ENCODE measurements around the gene DNAH8. TPM values are rescaled to one million over a fixed set of nuclear protein-coding genes. Genes with fewer than 3 reads are reported as not detected.

DNAH8 gene
- total RNA-seq, 1 experiment from 2014 or later = 0.15 TPM

GRCh38 chr6:38824243-38824894 lies 109.3 kb downstream of the DNAH8 start:
- intact Hi-C loops (cut with micrococcal nuclease) = no loop called here
- Histone ChIP-seq H3K4me1 (ENCODE audit: insufficient read depth, low read length) (no peaks in the 10 kb centered on the region), H3K9me2 (replicated peaks; ENCODE audit: low read length) (no peaks in the 10 kb centered on the region), H3K36me3 (ENCODE audit: low read depth, low read length) (no peaks in the 10 kb centered on the region), H3K79me2 (ENCODE audit: low read length) (no peaks in the 10 kb centered on the region), H3K9ac (ENCODE audit: low read length) (no peak overlapping the region), H3F3A (ENCODE audit: low read length, unreplicated experiment) (no peaks in the 10 kb centered on the region), H3K27me3 (ENCODE audit: low read length) (peaks cover 9% of the 10 kb centered on the region), H3K9me3 (ENCODE audit: low read length) (no peaks in the 10 kb centered on the region), H4K20me1 (ENCODE audit: low read length) (no peaks in the 10 kb centered on the region), H3K27ac (ENCODE audit: low read length) (no peak overlapping the region), H2AFZ (ENCODE audit: low read length) (no peak overlapping the region), H3K4me3 (ENCODE audit: low read length) (no peak overlapping the region), H3K4me2 (ENCODE audit: low read length) (no peak overlapping the region)
- CTCF ChIA-PET = no interaction called here
- TF ChIP-seq CTCF (conservative IDR thresholded peaks at IDR 0.05; ENCODE audit: low read depth, low read length) = no peak
- ATAC-seq (no peak), DNase-seq (no peak)
- BruUV-seq (replicated peaks) = no TSS peak
- POLR2A ChIA-PET (ENCODE audit: unreplicated experiment) = no interaction called here

GRCh38 chr6:38827024-38827423 lies 111.9 kb downstream of the DNAH8 start:
- Histone ChIP-seq H3K79me2 (ENCODE audit: low read length) (no peaks in the 10 kb centered on the region), H4K20me1 (ENCODE audit: low read length) (no peaks in the 10 kb centered on the region), H3F3A (ENCODE audit: low read length, unreplicated experiment) (no peaks in the 10 kb centered on the region), H3K27ac (ENCODE audit: low read length) (no peak overlapping the region), H3K36me3 (ENCODE audit: low read depth, low read length) (no peaks in the 10 kb centered on the region), H2AFZ (ENCODE audit: low read length) (no peak overlapping the region), H3K4me2 (ENCODE audit: low read length) (no peak overlapping the region), H3K9me2 (replicated peaks; ENCODE audit: low read length) (no peaks in the 10 kb centered on the region), H3K27me3 (ENCODE audit: low read length) (no peaks in the 10 kb centered on the region; the same call in 1 of the 2 replicates), H3K4me1 (ENCODE audit: insufficient read depth, low read length) (no peaks in the 10 kb centered on the region), H3K9ac (ENCODE audit: low read length) (no peak overlapping the region), H3K9me3 (ENCODE audit: low read length) (no peaks in the 10 kb centered on the region), H3K4me3 (ENCODE audit: low read length) (no peak overlapping the region)
- intact Hi-C loops (cut with micrococcal nuclease) = no loop called here
- ChIA-PET POLR2A (ENCODE audit: unreplicated experiment) (no interaction called here), CTCF (no interaction called here)
- DNase-seq (no peak), ATAC-seq (no peak)
- BruUV-seq (replicated peaks) = no TSS peak
- TF ChIP-seq EZH2phosphoT487 (IDR thresholded peaks at IDR 0.05; ENCODE audit: borderline replicate concordance, low read length) = no peak
- no peak for TF ChIP-seq CTCF (conservative IDR thresholded peaks at IDR 0.05; ENCODE audit: low read depth, low read length)
- no peak for TF ChIP-seq EZH2 (IDR thresholded peaks at IDR 0.05; ENCODE audit: low read length, unreplicated experiment)

- H3K9me2 ChIP-seq (replicated peaks; ENCODE audit: low read length) = no peaks in the 10 kb centered on the region
- no peaks in the 10 kb centered on the region for H3K9me3 ChIP-seq (ENCODE audit: low read length)
- H3K27me3 ChIP-seq (ENCODE audit: low read length) = no peaks in the 10 kb centered on the region; the same call in 1 of the 2 replicates
These were observed 116.8 kb downstream of the DNAH8 start for GRCh38 chr6:38831865-38832264.

More at GRCh38 chr6:38831865-38832264, 116.8 kb downstream of the DNAH8 start:
- no peaks in the 10 kb centered on the region for H3F3A ChIP-seq (ENCODE audit: low read length, unreplicated experiment)
- BruUV-seq (replicated peaks) = no TSS peak
- no peak overlapping the region for H3K27ac ChIP-seq (ENCODE audit: low read length)
- TF ChIP-seq EZH2phosphoT487 (IDR thresholded peaks at IDR 0.05; ENCODE audit: borderline replicate concordance, low read length) (no peak), CTCF (conservative IDR thresholded peaks at IDR 0.05; ENCODE audit: low read depth, low read length) (no peak), EZH2 (IDR thresholded peaks at IDR 0.05; ENCODE audit: low read length, unreplicated experiment) (no peak)
- H2AFZ ChIP-seq (ENCODE audit: low read length) = no peak overlapping the region
- ChIA-PET POLR2A (ENCODE audit: unreplicated experiment) (no interaction called here), CTCF (no interaction called here)
- no peaks in the 10 kb centered on the region for H4K20me1 ChIP-seq (ENCODE audit: low read length)
- H3K79me2 ChIP-seq (ENCODE audit: low read length) = no peaks in the 10 kb centered on the region
- no peak for DNase-seq
- no peak overlapping the region for H3K4me3 ChIP-seq (ENCODE audit: low read length)
- no peaks in the 10 kb centered on the region for H3K36me3 ChIP-seq (ENCODE audit: low read depth, low read length)
- no peak for ATAC-seq
- no peak overlapping the region for H3K4me2 ChIP-seq (ENCODE audit: low read length)
- intact Hi-C loops (cut with micrococcal nuclease) = no loop called here
- H3K4me1 ChIP-seq (ENCODE audit: insufficient read depth, low read length) = no peaks in the 10 kb centered on the region
- H3K9ac ChIP-seq (ENCODE audit: low read length) = no peak overlapping the region
